Raji (cell line): ENCODE results near the gene ZNF350.

Source experiments
- POLR2A ChIP-seq: IDR thresholded peaks from 2 replicates; pipeline ENCODE4 v1.6.1; 2011; ENCODE audit warnings: low read depth, low read length, control low read depth; ENCODE audit not compliant: insufficient read depth

ZNF350 gene

GRCh38 chr19:51976852-51977251 is 9.8 kb downstream of the ZNF350 start:
- no peak for TF ChIP-seq POLR2A

GRCh38 chr19:51971624-51972023 is 15.0 kb downstream of the ZNF350 start:
- TF ChIP-seq POLR2A, result no peak

- no peak for TF ChIP-seq POLR2A
Observed at GRCh38 chr19:51970718-51971117, 15.9 kb downstream of the ZNF350 start.

DNA sequence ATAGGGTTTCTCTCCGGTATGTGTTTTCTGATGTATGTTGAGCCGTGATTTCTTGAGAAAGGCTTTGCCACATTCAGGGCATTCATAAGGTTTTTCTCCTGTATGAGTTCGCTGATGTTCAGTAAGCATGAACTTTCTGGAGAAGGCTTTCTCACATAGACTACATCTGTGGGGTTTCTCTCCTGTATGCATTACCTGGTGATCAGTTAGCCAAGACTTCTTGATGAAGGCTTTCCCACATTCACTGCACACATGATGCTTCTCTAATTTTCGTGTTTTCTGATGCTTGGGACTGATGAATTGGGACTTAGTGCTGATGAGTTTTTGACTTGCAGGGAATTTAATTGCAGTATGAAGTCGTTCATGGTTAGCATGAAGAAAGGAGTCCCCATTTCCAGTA is 21.1 kb downstream of the ZNF350 start:
- TF ChIP-seq POLR2A, result no peak

DNA sequence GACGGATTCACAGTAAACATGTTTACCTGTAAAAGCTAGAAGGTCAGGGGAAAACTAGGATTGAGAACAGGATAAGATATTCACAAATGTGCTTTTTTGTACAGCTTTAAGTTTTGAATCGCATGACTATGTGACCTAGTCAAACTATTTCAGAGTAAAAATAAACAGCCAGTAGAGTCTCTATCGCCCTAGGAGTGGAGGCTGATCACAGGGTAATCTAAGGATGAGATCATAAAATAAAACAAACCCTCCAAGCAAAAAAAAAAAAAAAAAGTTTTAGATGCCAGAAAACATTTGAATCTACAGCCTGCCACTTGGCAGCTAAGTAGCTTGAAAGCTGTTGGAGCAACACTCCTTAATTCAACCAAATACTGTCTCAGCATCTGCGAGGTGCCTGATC is 26.8 kb downstream of the ZNF350 start:
- no peak for TF ChIP-seq POLR2A

DNA sequence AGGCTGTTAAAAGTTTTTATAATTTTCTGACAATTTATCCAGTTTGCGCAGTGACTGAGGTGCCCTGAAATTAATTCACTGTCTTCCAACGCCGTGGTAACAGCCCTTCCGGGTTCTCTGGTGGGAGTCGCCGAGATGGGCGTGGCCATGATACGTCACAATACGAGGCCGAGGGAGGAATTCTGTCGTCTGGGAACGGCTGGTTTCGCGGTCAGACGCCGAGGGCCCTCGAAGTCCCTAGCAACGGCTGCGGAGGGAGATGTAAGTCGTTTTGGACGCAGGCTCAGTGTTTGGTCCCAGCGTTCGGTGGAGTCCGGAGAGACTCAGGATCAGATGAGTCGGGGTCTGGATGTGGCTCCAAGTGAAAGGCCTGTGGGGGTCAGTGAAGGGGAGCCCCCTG is 37.7 kb downstream of the ZNF350 start:
- no peak for TF ChIP-seq POLR2A

DNA sequence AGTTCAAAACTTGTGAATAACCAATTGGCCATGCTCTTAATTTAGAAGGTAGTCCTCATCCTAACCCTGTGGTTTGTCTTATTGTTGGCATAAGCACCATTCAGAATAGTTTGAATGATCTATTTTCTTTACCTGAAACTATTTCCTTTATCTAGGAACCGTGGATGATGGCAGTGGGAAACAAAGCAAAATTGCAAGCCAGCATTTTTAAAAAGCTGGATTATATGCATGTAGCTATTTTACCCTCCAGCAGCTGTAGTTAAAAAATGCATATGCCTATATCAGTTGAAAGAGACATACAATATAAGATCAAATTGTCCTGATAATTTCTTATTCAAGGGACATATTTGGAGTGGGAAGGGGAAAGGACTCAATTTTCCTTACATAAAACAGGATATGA is 40.0 kb downstream of the ZNF350 start:
- no peak for TF ChIP-seq POLR2A

DNA sequence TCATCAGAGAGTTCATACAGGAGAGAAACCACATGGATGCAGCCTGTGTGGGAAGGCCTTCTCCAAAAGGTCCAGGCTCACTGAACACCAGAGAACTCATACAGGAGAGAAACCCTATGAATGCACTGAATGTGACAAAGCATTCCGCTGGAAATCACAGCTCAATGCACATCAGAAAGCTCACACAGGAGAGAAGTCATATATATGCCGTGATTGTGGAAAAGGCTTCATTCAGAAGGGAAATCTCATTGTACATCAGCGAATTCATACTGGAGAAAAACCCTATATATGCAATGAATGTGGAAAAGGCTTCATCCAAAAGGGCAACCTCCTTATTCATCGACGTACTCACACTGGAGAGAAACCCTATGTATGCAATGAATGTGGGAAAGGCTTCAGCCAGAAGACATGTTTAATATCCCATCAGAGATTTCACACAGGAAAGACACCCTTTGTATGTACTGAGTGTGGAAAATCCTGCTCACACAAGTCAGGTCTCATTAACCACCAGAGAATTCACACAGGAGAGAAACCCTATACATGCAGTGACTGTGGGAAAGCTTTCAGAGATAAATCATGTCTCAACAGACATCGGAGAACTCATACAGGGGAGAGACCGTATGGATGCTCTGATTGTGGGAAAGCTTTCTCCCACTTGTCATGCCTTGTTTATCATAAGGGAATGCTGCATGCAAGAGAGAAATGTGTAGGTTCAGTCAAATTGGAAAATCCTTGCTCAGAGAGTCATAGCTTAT is 41.7 kb downstream of the ZNF350 start:
- TF ChIP-seq POLR2A, result no peak

DNA sequence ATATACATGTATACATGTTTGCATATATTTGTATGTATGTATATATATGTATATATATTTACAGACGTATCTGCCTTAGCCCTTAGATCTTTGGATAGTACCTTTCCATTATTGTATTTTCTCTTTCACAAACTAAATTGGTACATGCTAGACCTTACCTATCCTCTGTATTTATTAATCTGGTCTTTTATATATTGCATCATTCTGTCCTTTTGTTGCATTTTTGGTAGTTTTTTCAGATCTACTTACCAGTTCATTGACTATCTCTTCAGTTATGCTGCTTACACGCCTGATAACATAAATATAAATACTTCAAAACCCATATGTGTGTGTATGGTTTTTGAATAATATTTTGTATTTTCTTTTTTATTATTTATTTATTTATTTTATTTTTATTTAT is 47.7 kb downstream of the ZNF350 start:
- no peak for TF ChIP-seq POLR2A

DNA sequence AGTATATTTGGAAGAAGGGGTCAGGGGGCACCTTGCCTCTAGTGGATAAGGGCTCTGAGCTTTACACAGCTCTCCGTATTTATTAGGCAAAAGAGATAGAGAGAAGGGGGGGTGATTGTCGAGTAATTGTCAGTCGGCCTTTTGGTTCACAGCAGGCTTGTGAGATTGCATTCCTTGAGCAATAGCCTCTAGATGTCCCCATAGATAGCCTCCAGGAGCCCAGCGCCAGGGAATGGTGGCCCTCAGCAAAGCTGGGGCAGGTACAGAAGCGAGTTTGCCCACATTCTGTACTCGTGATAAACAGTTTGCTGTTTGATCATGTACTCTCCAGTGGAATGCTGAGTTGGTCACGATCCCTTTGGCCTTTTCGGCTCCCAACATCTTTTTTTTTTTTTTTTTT is 54.7 kb downstream of the ZNF350 start:
- TF ChIP-seq POLR2A, result no peak

- TF ChIP-seq POLR2A, result no peak
Observed at GRCh38 chr19:51927859-51928258, 58.8 kb downstream of the ZNF350 start.

- 0 out of 2 replicates have a peak, but pooled peaks have one; percentile 26 for TF ChIP-seq POLR2A
Observed at GRCh38 chr19:51926784-51927741, 59.6 kb downstream of the ZNF350 start, which contains the start of gene ZNF613. Gene ZNF613, plus strand, starts transcription at chr19:51927472. Its CDS starts 8,749 bp downstream, at chr19:51936221.

GRCh38 chr19:51926426-51926783 is 60.2 kb downstream of the ZNF350 start:
- no peak for TF ChIP-seq POLR2A

- TF ChIP-seq POLR2A, result no peak
Observed at GRCh38 chr19:51921949-51922348, 64.7 kb downstream of the ZNF350 start.

DNA sequence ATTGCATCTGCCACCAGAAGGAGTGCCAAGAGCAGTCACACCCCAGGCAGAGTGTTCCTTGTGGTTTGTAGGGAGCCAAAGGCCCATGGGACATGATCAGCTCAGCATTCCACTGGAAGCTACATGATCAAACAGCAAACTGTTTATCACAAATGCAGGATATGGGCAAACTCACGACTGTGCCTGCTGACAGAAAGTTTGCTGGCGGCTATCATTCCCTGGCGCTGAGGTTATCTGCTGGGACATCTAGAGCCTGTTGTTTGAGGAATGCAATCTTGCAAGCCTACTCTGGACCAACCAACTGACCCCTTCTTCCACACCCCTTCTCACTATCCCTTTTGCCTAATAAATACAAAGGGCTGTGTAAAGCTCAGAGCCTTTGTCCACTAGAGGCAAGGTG is 67.0 kb downstream of the ZNF350 start:
- TF ChIP-seq POLR2A, result no peak

GRCh38 chr19:51916167-51916566 is 70.5 kb downstream of the ZNF350 start:
- TF ChIP-seq POLR2A, result no peak
